Loucy (cell line): ENCODE results near the gene CSPG5.

Experiments used
- CTCF ChIP-seq: fragments of 200-600 bp; sonication (generic); conservative IDR thresholded peaks from 2 replicates; pipeline ENCODE4 v1.5.1; 2014; ENCODE audit warnings: mild to moderate bottlenecking, antibody characterized with exemption, low read length
- EZH2phosphoT487 ChIP-seq: fragments of 200-600 bp; IDR thresholded peaks from 2 replicates; pipeline ENCODE4 v1.6.1; 2018; ENCODE audit warnings: antibody characterized with exemption, mild to moderate bottlenecking, moderate library complexity, borderline replicate concordance

- no peak for TF ChIP-seq CTCF
- TF ChIP-seq EZH2phosphoT487 = no peak
Measured at GRCh38 chr3:47594792-47595191, 16.1 kb upstream of the CSPG5 start.
